Measurements from ENCODE around the gene RCOR1.

The RCOR1 gene

GRCh38 chr14:102659797-102660196, 67.3 kb downstream of the RCOR1 start:
- DNase-seq (ENCODE audit: low spot score) = no peak
- CTCF ChIA-PET = no interaction called here
- no peak for TF ChIP-seq CTCF (conservative IDR thresholded peaks at IDR 0.05; ENCODE audit: low read depth)
- POLR2A ChIA-PET (ENCODE audit: low non-redundant PET) = no interaction called here
- no peak overlapping the region for H3K27ac ChIP-seq

- no peak overlapping the region for H3K27ac ChIP-seq
- POLR2A ChIA-PET (ENCODE audit: low non-redundant PET) = interaction anchor here (0.6 kb wide), 1 partner anchor 82 kb away, joined by 9 read pairs; no protein-coding TSS in a partner anchor
- no peak for DNase-seq (ENCODE audit: low spot score)
- CTCF ChIA-PET = no interaction called here
- no peak for TF ChIP-seq CTCF (conservative IDR thresholded peaks at IDR 0.05; ENCODE audit: low read depth)
Observed at GRCh38 chr14:102661614-102662013, 69.2 kb downstream of the RCOR1 start.

GRCh38 chr14:102662636-102663430, 70.4 kb downstream of the RCOR1 start:
- TF ChIP-seq CTCF (conservative IDR thresholded peaks at IDR 0.05; ENCODE audit: low read depth) = no peak
- DNase-seq (ENCODE audit: low spot score) = no peak
- ChIA-PET POLR2A (ENCODE audit: low non-redundant PET) (interaction anchor here (0.6 kb wide), 1 partner anchor 50 kb away, joined by 3 read pairs; no protein-coding TSS in a partner anchor), CTCF (interaction anchor here (0.7 kb wide), 1 partner anchor 29 kb away, joined by 4 read pairs; no protein-coding TSS in a partner anchor)
- H3K27ac ChIP-seq = no peak overlapping the region

- ChIA-PET POLR2A (ENCODE audit: low non-redundant PET) (no interaction called here), CTCF (no interaction called here)
- no peak for DNase-seq (ENCODE audit: low spot score)
- TF ChIP-seq CTCF (conservative IDR thresholded peaks at IDR 0.05; ENCODE audit: low read depth) = no peak
- H3K27ac ChIP-seq = no peak overlapping the region
Observed at GRCh38 chr14:102663440-102663839, 71.0 kb downstream of the RCOR1 start.

GRCh38 chr14:102665621-102666020, 73.2 kb downstream of the RCOR1 start:
- no peak for DNase-seq (ENCODE audit: low spot score)
- ChIA-PET POLR2A (ENCODE audit: low non-redundant PET) (no interaction called here), CTCF (no interaction called here)
- TF ChIP-seq CTCF (conservative IDR thresholded peaks at IDR 0.05; ENCODE audit: low read depth) = no peak
- no peak overlapping the region for H3K27ac ChIP-seq

GRCh38 chr14:102666635-102667034, 74.2 kb downstream of the RCOR1 start:
- POLR2A ChIA-PET (ENCODE audit: low non-redundant PET) = no interaction called here
- TF ChIP-seq CTCF (conservative IDR thresholded peaks at IDR 0.05; ENCODE audit: low read depth) = no peak
- no peak for DNase-seq (ENCODE audit: low spot score)
- CTCF ChIA-PET = no interaction called here
- H3K27ac ChIP-seq = no peak overlapping the region
